Measurements from ENCODE around the gene TBC1D21. TPM values are rescaled to one million over a fixed set of nuclear protein-coding genes. Genes with fewer than 3 reads are reported as not detected.
A peak's percentile ranks its signal among the peaks of the same experiment; 100 is the strongest.

TBC1D21 gene
- total and polyA plus RNA-seq, 9 of the 15 experiments (the other 6 are each of a cell fraction or from before 2014, with no cell fraction given): not detected

GRCh38 chr15:73857193-73857920, 16.0 kb upstream of the TBC1D21 start (continued):
- TF ChIP-seq BCOR (IDR thresholded peaks at IDR 0.05) (no peak), ZNF444 (CRISPR knock-in tag; IDR thresholded peaks at IDR 0.05) (no peak), DLX4 (CRISPR knock-in tag; IDR thresholded peaks at IDR 0.05) (no peak), GTF2E2 (tag; IDR thresholded peaks at IDR 0.05) (no peak)

- peak; percentile 88 for ATAC-seq
- Histone ChIP-seq H3K4me3 (no peak overlapping the region), H4K20me1 (replicated peaks; ENCODE audit: control insufficient read depth, insufficient read depth, low read length) (no peaks in the 10 kb centered on the region; the same call in 1 of the 2 replicates), H3K4me2 (ENCODE audit: insufficient read depth, low read length) (no peak overlapping the region), H2AFZ (ENCODE audit: low read depth, low read length) (0 out of 2 replicates have a peak overlapping the region, but pooled peaks have one; percentile 14), H3K27me3 (ENCODE audit: control insufficient read depth in 2 of 2, insufficient read depth in 2 of 2, low read length in 2 of 2) (peaks cover 0 to 8% of the 10 kb centered on the region in 2 experiments; a peak in 1 of 5 replicates), H3K79me2 (ENCODE audit: control insufficient read depth, insufficient read depth, low read length) (no peaks in the 10 kb centered on the region), H3K27ac (ENCODE audit: extremely low read depth, low read depth, low read length) (no peak overlapping the region), H3K9me3 (replicated peaks; ENCODE audit: control insufficient read depth, insufficient read depth, low read depth, low read length) (no peaks in the 10 kb centered on the region), H3K36me3 (ENCODE audit: control insufficient read depth, insufficient read depth, low read length) (no peaks in the 10 kb centered on the region), H3K9ac (ENCODE audit: insufficient read depth in 1 of 2, low read depth in 2 of 2, low read length in 2 of 2) (no peak overlapping the region), H3K9me1 (ENCODE audit: control insufficient read depth, insufficient read depth, low read length) (no peaks in the 10 kb centered on the region), H3K4me1 (replicated peaks in 1 of 2; ENCODE audit: control insufficient read depth in 2 of 2, insufficient read depth in 2 of 2, low read length in 2 of 2) (0 out of 5 replicates have a peak, but pooled peaks cover 0 to 2% of the 10 kb centered on the region in 2 experiments)
- in situ Hi-C loops (cut with MboI) (no loop called here), intact Hi-C loops (cut with micrococcal nuclease) (no loop called here)
- no TSS peak for BruUV-seq (replicated peaks)
- FAIRE-seq: peak; percentile 26
- DNase-seq (ENCODE audit: extremely low read depth in 1 of 4, low spot score in 3 of 4): peak; percentile 43 to 61 (median 52)
- ChIA-PET CTCF (ENCODE audit: low intra/inter-chr PET ratio) (no interaction called here), POLR2A (interaction anchor here (1.1 kb wide), 1 partner anchor 20 kb away, joined by 3 read pairs; no protein-coding TSS in a partner anchor)
- WGBS (ENCODE audit: insufficient coverage, low coverage, missing lambda C conversion rate): 0% methylated on average over 6 of the region's 6 CpGs
- TF ChIP-seq PHB (CRISPR knock-in tag; IDR thresholded peaks at IDR 0.05) (no peak), TSC22D4 (tag; IDR thresholded peaks at IDR 0.05) (no peak), CBX8 (IDR thresholded peaks at IDR 0.05; ENCODE audit: borderline replicate concordance, extremely low read depth, low read depth, low read length, poor library complexity, severe bottlenecking) (no peak), LARP7 (IDR thresholded peaks at IDR 0.05) (no peak), CCAR2 (IDR thresholded peaks at IDR 0.05; ENCODE audit: low read depth, low read length) (no peak), PRDM10 (IDR thresholded peaks at IDR 0.05; ENCODE audit: partially characterized antibody) (peak; percentile 41), ATF1 (CRISPR knock-in tag; IDR thresholded peaks at IDR 0.05) (no peak), ATF1 (tag; IDR thresholded peaks at IDR 0.05) (peak; percentile 36; the same call in 1 of the 2 replicates), CEBPG (CRISPR knock-in tag; IDR thresholded peaks at IDR 0.05) (no peak), CEBPG (tag; conservative IDR thresholded peaks at IDR 0.05 in 1 of 2, IDR thresholded peaks at IDR 0.05 in 1 of 2) (0 out of 4 replicates have a peak, but pooled peaks of 1 of the 2 experiments have one; percentile 48)
Measured at GRCh38 chr15:73858062-73858461, 15.3 kb upstream of the TBC1D21 start.

Data from K562 (cell line).